H1 (cell line): ENCODE data around the gene ARFGAP3. TPM values are rescaled to one million over a fixed set of nuclear protein-coding genes. Genes with fewer than 3 reads are reported as not detected.

Source experiments
- CTCF ChIA-PET: fragments of 300-600 bp; sonication (Branson Sonifier 250); formaldehyde crosslinking; loops from one replicate; lab custom pipeline; 2021; ENCODE audit not compliant: partially characterized antibody; lab: Charles Lee
- POLR2A ChIA-PET: fragments of 300-600 bp; sonication (Branson Sonifier 250); formaldehyde crosslinking; loops from one replicate; lab custom pipeline; 2021; ENCODE audit warnings: inconsistent platforms; ENCODE audit not compliant: partially characterized antibody; lab: Charles Lee
- DNase-seq, 2 experiments: peaks; one replicate each; pipeline versions ENCODE4 v3.0.0 to v3.0.0-alpha.2; 2010 to 2022; ENCODE audit warnings: low spot score in 2 of 2, low read depth in 1 of 2, mixed read lengths in 1 of 2
- FAIRE-seq: peaks from 2 replicates; lab custom pipeline; 2011; peaks lifted over from hg19 to GRCh38; lab: Jason Lieb, UNC
- H2AFZ ChIP-seq: 2 replicates; pipeline ENCODE4 v1.8.1; 2012; ENCODE audit warnings: low read length, inconsistent platforms
- H2AK5ac ChIP-seq: 2 replicates; pipeline ENCODE4 v1.6.1; 2013; ENCODE audit warnings: low read depth, low read length
- H2BK120ac ChIP-seq: replicated peaks from 2 replicates; pipeline ENCODE3; 2013; ENCODE audit warnings: low read depth, low read length, inconsistent platforms
- H2BK12ac ChIP-seq: 2 replicates; pipeline ENCODE4 v1.6.1; 2013; ENCODE audit warnings: low read depth, low read length
- H2BK15ac ChIP-seq: 2 replicates; pipeline ENCODE4 v1.6.1; 2013; ENCODE audit warnings: low read length
- H2BK20ac ChIP-seq: 2 replicates; pipeline ENCODE4 v1.6.1; 2013; ENCODE audit warnings: low read length
- H2BK5ac ChIP-seq: 2 replicates; pipeline ENCODE4 v1.6.1; 2013; ENCODE audit warnings: low read depth, low read length
- H3K14ac ChIP-seq: 2 replicates; pipeline ENCODE4 v1.6.1; 2013; ENCODE audit warnings: inconsistent platforms; ENCODE audit not compliant: insufficient read length
- H3K18ac ChIP-seq: 2 replicates; pipeline ENCODE4 v1.6.1; 2013; ENCODE audit warnings: low read length; ENCODE audit errors: extremely low read depth
- H3K23ac ChIP-seq: 2 replicates; pipeline ENCODE4 v1.6.1; 2013; ENCODE audit warnings: inconsistent platforms; ENCODE audit not compliant: insufficient read length
- H3K23me2 ChIP-seq: 2 replicates; pipeline ENCODE4 v1.6.1; 2013; ENCODE audit warnings: low read depth, low read length
- H3K27ac ChIP-seq: 2 replicates; pipeline ENCODE4 v1.6.1; 2011; ENCODE audit warnings: low read depth, low read length, inconsistent platforms
- H3K27me3 ChIP-seq, 4 experiments: replicated peaks in 1 of 4; 1 replicate in 1 of 4; 2 replicates in 3 of 4; pipeline versions ENCODE4 v1.6.1 to v1.8.1; 2011 to 2013; ENCODE audit warnings: low read length in 3 of 4, mild to moderate bottlenecking in 3 of 4, inconsistent platforms in 2 of 4, mixed read lengths in 2 of 4, moderate library complexity in 1 of 4; ENCODE audit not compliant: control insufficient read depth in 3 of 4, insufficient read depth in 3 of 4; ENCODE audit errors: extremely low read depth in 1 of 4
- H3K36me3 ChIP-seq, 4 experiments: 2 replicates each; pipeline versions ENCODE4 v1.6.1 to v1.8.1; 2011 to 2013; ENCODE audit warnings: mild to moderate bottlenecking in 4 of 4, low read length in 3 of 4, moderate library complexity in 2 of 4, control low read depth in 1 of 4, inconsistent platforms in 1 of 4; ENCODE audit not compliant: insufficient read depth in 4 of 4, control insufficient read depth in 2 of 4
- H3K4ac ChIP-seq: replicated peaks from 2 replicates; pipeline ENCODE3; 2013; ENCODE audit warnings: low read length, low read depth, mixed read lengths, inconsistent platforms; ENCODE audit not compliant: insufficient read length
- H3K4me1 ChIP-seq, 4 experiments: replicated peaks in 1 of 4; 1 replicate in 1 of 4; 2 replicates in 3 of 4; pipeline versions ENCODE4 v1.6.1 to v1.8.1; 2011 to 2013; ENCODE audit warnings: low read length in 3 of 4, inconsistent platforms in 2 of 4, mixed read lengths in 1 of 4; ENCODE audit not compliant: insufficient read depth in 4 of 4, control insufficient read depth in 3 of 4
- H3K4me2 ChIP-seq, 2 experiments: 2 replicates each; pipeline versions ENCODE4 v1.6.1 to v1.8.1; 2011 to 2013; ENCODE audit warnings: low read depth in 2 of 2, low read length in 2 of 2, control low read depth in 1 of 2, inconsistent platforms in 1 of 2, mild to moderate bottlenecking in 1 of 2; ENCODE audit not compliant: insufficient read depth in 1 of 2
- H3K4me3 ChIP-seq, 4 experiments: fragments of 200-600, 300-600 bp in 1 of 4; sonication (generic), shearing (Covaris generic), sonication (Bioruptor Twin) in 1 of 4; 2 replicates each; pipeline versions ENCODE4 v1.5.1 to v1.8.1; 2011 to 2016; ENCODE audit warnings: low read length in 4 of 4, low read depth in 3 of 4, control low read depth in 2 of 4, inconsistent platforms in 2 of 4, mild to moderate bottlenecking in 2 of 4, mixed read lengths in 1 of 4, moderate library complexity in 1 of 4; ENCODE audit not compliant: insufficient read depth in 2 of 4; ENCODE audit errors: extremely low read depth in 1 of 4
- H3K56ac ChIP-seq: replicated peaks from 2 replicates; pipeline ENCODE3; 2013; ENCODE audit warnings: low read depth, mild to moderate bottlenecking, mixed read lengths, low read length, inconsistent platforms; ENCODE audit not compliant: insufficient read length
- H3K79me1 ChIP-seq: 2 replicates; pipeline ENCODE4 v1.6.1; 2013; ENCODE audit warnings: low read depth, low read length, control low read depth
- H3K79me2 ChIP-seq, 2 experiments: 2 replicates each; pipeline versions ENCODE4 v1.6.1 to v1.8.1; 2012 to 2013; ENCODE audit warnings: low read length in 2 of 2, mild to moderate bottlenecking in 2 of 2, inconsistent platforms in 1 of 2; ENCODE audit not compliant: insufficient read depth in 2 of 2, control insufficient read depth in 1 of 2
- H3K9ac ChIP-seq, 4 experiments: replicated peaks in 1 of 4; 1 replicate in 1 of 4; 2 replicates in 3 of 4; pipeline versions ENCODE4 v1.6.1 to v1.8.1; 2011 to 2013; ENCODE audit warnings: low read depth in 3 of 4, low read length in 3 of 4, control low read depth in 2 of 4, mild to moderate bottlenecking in 2 of 4, moderate library complexity in 2 of 4, inconsistent platforms in 1 of 4; ENCODE audit errors: extremely low read depth in 1 of 4
- H3K9me3 ChIP-seq, 2 experiments: 2 replicates each; pipeline versions ENCODE4 v1.6.1 to v1.8.1; 2012 to 2013; ENCODE audit warnings: mild to moderate bottlenecking in 2 of 2, moderate library complexity in 2 of 2, control low read depth in 1 of 2, inconsistent platforms in 1 of 2, low read depth in 1 of 2, low read length in 1 of 2, mixed read lengths in 1 of 2; ENCODE audit not compliant: insufficient read depth in 2 of 2
- H4K20me1 ChIP-seq, 2 experiments: replicated peaks in 1 of 2; 2 replicates each; pipeline versions ENCODE3 to v1.8.1; 2011 to 2013; ENCODE audit warnings: inconsistent platforms in 2 of 2, low read length in 2 of 2, mild to moderate bottlenecking in 1 of 2; ENCODE audit not compliant: insufficient read depth in 2 of 2, control insufficient read depth in 1 of 2
- H4K5ac ChIP-seq: 2 replicates; pipeline ENCODE4 v1.6.1; 2013; ENCODE audit warnings: low read length, low read depth, mixed read lengths, inconsistent platforms; ENCODE audit not compliant: insufficient read length
- H4K8ac ChIP-seq: 2 replicates; pipeline ENCODE4 v1.8.0; 2013; ENCODE audit warnings: mild to moderate bottlenecking, moderate library complexity, low read length, inconsistent platforms; ENCODE audit not compliant: insufficient read depth; ENCODE audit errors: extremely low read depth
- H4K91ac ChIP-seq: replicated peaks from 2 replicates; pipeline ENCODE3; 2013; ENCODE audit warnings: low read length, mixed read lengths, inconsistent platforms; ENCODE audit not compliant: insufficient read length
- CBX5 ChIP-seq: fragments of 300-800, 300-1000 bp; sonication (generic); IDR thresholded peaks from 2 replicates; pipeline ENCODE4 v1.7.1; 2016; ENCODE audit warnings: antibody characterized with exemption, low read length, low read depth
- KDM1A ChIP-seq: fragments of 200-600, 300-600 bp; sonication (generic); IDR thresholded peaks from 2 replicates; pipeline ENCODE4 v1.7.1; 2016; ENCODE audit warnings: mild to moderate bottlenecking, low read length, borderline replicate concordance
- RBBP5 ChIP-seq: IDR thresholded peaks from 2 replicates; pipeline ENCODE4 v1.7.1; 2012; ENCODE audit warnings: low read depth, mild to moderate bottlenecking, inconsistent platforms, low read length, moderate library complexity, borderline replicate concordance
- RNF2 ChIP-seq: fragments of 200-900, 300-1000 bp; sonication (generic); IDR thresholded peaks from 2 replicates; pipeline ENCODE4 v1.7.1; 2016; ENCODE audit warnings: borderline replicate concordance, low read depth, mild to moderate bottlenecking, antibody characterized with exemption, low read length; ENCODE audit not compliant: poor library complexity, severe bottlenecking; ENCODE audit errors: missing control alignments
- RXRA ChIP-seq: IDR thresholded peaks from 2 replicates; pipeline ENCODE4 v1.6.1; 2011; ENCODE audit warnings: low read depth, mild to moderate bottlenecking, low read length, moderate library complexity; ENCODE audit not compliant: insufficient read depth
- SAP30 ChIP-seq: fragments of 300-600 bp; sonication (generic); IDR thresholded peaks from 2 replicates; pipeline ENCODE4 v1.7.1; 2012; ENCODE audit warnings: low read length, moderate library complexity, mild to moderate bottlenecking, inconsistent platforms; ENCODE audit not compliant: insufficient read depth, insufficient replicate concordance
- SIRT6 ChIP-seq: IDR thresholded peaks from one replicate; pipeline ENCODE4 v1.7.1; 2012; ENCODE audit warnings: low read length, inconsistent platforms
- USF2 ChIP-seq: IDR thresholded peaks from 2 replicates; pipeline ENCODE4 v1.6.1; 2011; ENCODE audit warnings: low read length, improper control_type of control experiment
- whole genome bisulfite sequencing, 2 experiments: shearing (Covaris generic) in 1 of 2; methylation state at CpG; one replicate each; pipeline versions ENCODE4 v1.1.6 to v1.1.7; 2013 to 2015; ENCODE audit warnings: low lambda C conversion rate in 2 of 2, mixed read lengths in 2 of 2, inconsistent platforms in 1 of 2, low coverage in 1 of 2, missing lambda C conversion rate in 1 of 2; ENCODE audit not compliant: insufficient replicate concordance in 2 of 2, insufficient coverage in 1 of 2, insufficient read length in 1 of 2; ENCODE audit errors: extremely low coverage in 1 of 2, missing lambda C conversion rate in 1 of 2; 5-methylcytosine and 5-hydroxymethylcytosine counted together
- polyA plus RNA-seq, 7 experiments: library from polyadenylated mRNA; depleted of rRNA in 3 of 7; stranded (reverse) in 5 of 7; unstranded in 2 of 7; fragments of >200 nt in 5 of 7; fragments of 200-250 nt in 2 of 7; gene quantifications; 1 replicate in 5 of 7; 2 replicates in 1 of 7; 4 replicates in 1 of 7; pipeline versions ENCODE4 v1.2.1 to v1.2.3, GENCODE V29; 2011 to 2013; ENCODE audit warnings: missing spikeins in 2 of 7, mixed read lengths in 2 of 7
- total RNA-seq: library from RNA; stranded (reverse); fragmentation: NEBNext Ultra II Directional; extraction: Animal tissue kit (Norgen Biotek cat#: 25700); gene quantifications from 2 replicates; pipeline ENCODE4 v1.2.1, GENCODE V29; 2021

ARFGAP3 gene
- total and polyA plus RNA-seq, 2 of the 8 experiments (the other 6 are each of a cell fraction or from before 2014, with no cell fraction given) = 9.7 to 16.0 TPM

DNA sequence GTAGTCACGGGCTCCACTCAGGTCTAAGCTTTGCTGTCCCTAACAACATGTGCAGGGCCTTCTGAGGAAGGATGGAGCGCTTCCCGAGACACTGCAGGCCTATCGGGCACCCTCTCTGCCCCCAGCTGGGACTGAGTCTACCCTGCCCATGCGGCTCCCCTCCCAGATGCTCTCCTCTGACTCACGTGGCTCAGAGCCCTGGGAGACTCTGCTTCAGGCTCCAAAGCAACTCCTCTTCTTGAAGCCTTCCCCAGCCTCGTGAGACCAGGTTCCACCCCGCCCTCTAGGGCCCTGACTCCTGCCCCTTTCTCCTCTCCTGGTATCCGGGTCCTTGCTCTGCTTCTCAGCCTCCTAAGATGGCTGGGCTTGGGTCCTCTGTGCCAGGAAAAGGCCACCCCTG, 28.4 kb upstream of the ARFGAP3 start:
- no peak overlapping the region for H3K18ac ChIP-seq
- H3K79me1 ChIP-seq = no peaks in the 10 kb centered on the region; the same call in 1 of the 2 replicates
- H3K36me3 ChIP-seq = peaks cover 5 to 18% (median 17%) of the 10 kb centered on the region in 4 experiments; a peak in 7 of 8 replicates
- H4K8ac ChIP-seq = no peak overlapping the region
- FAIRE-seq = no peak
- no peak overlapping the region for H2AFZ ChIP-seq
- H4K91ac ChIP-seq = no peak overlapping the region
- no peak overlapping the region for H3K9ac ChIP-seq
- no peak overlapping the region for H3K14ac ChIP-seq
- no peaks in the 10 kb centered on the region for H3K79me2 ChIP-seq
- POLR2A ChIA-PET = interaction anchor here (1.1 kb wide), 1 partner anchor 19 kb away, joined by 3 read pairs; no protein-coding TSS in a partner anchor
- H2BK20ac ChIP-seq = no peak overlapping the region
- no peak overlapping the region for H3K4me2 ChIP-seq
- no peak overlapping the region for H2BK120ac ChIP-seq
- peaks cover 0 to 7% (median 4%) of the 10 kb centered on the region in 4 experiments; a peak in 6 of 7 replicates for H3K4me1 ChIP-seq
- H3K27me3 ChIP-seq = no peaks in the 10 kb centered on the region
- H2BK12ac ChIP-seq = no peak overlapping the region
- no peak overlapping the region for H2BK15ac ChIP-seq
- H2AK5ac ChIP-seq = no peak overlapping the region
- H3K56ac ChIP-seq = no peak overlapping the region
- no peaks in the 10 kb centered on the region; the same call in 1 of the 2 replicates for H3K23me2 ChIP-seq
- no peak overlapping the region for H4K5ac ChIP-seq
- DNase-seq = no peak
- no peak overlapping the region for H3K23ac ChIP-seq
- no peak overlapping the region for H3K4me3 ChIP-seq
- CTCF ChIA-PET = interaction anchor here (1.1 to 2.1 kb wide), 6 partner anchors 8 to 166 kb away, joined by 3 to 9 read pairs (median 4); no protein-coding TSS in a partner anchor
- no peaks in the 10 kb centered on the region for H3K9me3 ChIP-seq
- WGBS, 2 experiments = 90% methylated on average over 9 of the region's 9 CpGs; no CpG with 5 or more reads in 1 of the 2 experiments
- no peak overlapping the region for H2BK5ac ChIP-seq
- H4K20me1 ChIP-seq = peaks cover 8 to 10% of the 10 kb centered on the region in 2 experiments
- no peak overlapping the region for H3K4ac ChIP-seq
- no peak overlapping the region for H3K27ac ChIP-seq
- TF ChIP-seq USF2 (no peak), KDM1A (no peak), RNF2 (no peak), RXRA (no peak), SAP30 (no peak), SIRT6 (no peak), CBX5 (no peak), RBBP5 (no peak)
